Measurements from ENCODE around the gene FBXO44.
"Not testable (repeated sequence)": the region's sequence is repeated elsewhere in the genome, so short reads cannot be mapped to it uniquely, and the experiment has no call there.

The FBXO44 gene, protein sequence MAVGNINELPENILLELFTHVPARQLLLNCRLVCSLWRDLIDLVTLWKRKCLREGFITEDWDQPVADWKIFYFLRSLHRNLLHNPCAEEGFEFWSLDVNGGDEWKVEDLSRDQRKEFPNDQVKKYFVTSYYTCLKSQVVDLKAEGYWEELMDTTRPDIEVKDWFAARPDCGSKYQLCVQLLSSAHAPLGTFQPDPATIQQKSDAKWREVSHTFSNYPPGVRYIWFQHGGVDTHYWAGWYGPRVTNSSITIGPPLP

DNA sequence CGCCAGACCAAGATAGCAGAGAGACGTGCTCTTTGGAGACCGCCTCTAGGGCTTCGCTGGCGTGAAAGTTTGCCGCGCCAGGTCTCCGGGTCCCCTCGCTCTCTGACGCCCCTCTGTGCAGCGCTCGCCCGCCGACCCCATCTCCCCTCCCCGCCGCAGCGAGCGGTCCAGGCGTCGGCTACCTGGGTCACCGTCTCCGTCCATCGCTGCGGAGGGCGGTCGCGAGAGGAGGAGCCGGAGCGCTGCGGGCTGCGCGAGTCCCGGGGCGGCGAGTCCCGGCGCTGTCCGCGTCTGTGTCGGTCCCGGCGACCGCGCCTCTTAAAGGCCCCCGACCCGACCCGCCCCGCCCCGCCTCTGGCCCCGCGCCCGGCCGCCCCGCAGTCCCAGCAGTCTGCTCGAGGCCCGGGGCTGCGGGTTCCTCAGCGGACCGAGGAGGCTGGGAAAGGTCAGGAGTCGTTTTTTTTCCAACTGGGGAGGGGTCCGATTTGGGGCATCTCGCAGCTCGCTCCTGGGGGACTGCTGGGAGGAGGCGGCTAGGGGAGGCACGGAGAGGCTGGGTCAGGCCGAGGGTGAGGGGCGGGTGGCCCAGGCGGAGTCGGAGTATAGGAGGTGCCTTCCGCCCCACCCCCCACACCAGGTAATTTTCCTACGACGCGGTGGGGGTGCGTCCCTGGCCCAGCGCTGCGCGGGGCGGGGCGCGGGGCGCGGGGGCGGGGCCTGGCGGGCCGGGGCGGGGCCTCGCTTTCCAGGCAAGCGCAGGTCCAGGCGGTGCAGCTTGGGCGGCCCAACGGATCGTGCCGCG is at the start of gene FBXO44, which contains the start of gene FBXO2:
FBXO44 (plus strand) TSS at position 741 of the 802 bp plus-strand sequence. CDS start 959 bp downstream, outside the sequence.
FBXO2 (minus strand) TSS at position 293 of the 802 bp plus-strand sequence; CDS start at position 204, 89 bp downstream.
- DNase-seq = peak; percentile 41

DNA sequence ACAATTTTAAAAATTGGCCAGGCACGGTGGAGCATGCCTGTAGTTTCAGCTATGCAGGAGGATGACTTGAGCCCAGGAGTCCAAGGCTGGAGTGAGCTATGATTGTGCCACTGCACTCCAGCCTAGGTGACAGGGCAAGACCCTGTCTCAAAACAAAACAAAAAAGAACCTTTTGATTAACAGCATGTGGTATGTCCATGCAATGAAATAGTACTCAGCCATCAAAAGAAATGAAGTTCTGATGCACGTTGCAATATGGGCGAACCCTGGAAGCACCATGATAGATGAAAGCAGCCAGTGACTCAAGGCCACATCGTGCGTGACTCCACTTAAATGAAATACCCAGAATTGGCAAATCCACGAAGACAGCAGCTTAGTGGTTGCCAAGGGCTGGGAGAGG is 47.9 kb upstream of the FBXO44 start:
- no peak for DNase-seq

DNA sequence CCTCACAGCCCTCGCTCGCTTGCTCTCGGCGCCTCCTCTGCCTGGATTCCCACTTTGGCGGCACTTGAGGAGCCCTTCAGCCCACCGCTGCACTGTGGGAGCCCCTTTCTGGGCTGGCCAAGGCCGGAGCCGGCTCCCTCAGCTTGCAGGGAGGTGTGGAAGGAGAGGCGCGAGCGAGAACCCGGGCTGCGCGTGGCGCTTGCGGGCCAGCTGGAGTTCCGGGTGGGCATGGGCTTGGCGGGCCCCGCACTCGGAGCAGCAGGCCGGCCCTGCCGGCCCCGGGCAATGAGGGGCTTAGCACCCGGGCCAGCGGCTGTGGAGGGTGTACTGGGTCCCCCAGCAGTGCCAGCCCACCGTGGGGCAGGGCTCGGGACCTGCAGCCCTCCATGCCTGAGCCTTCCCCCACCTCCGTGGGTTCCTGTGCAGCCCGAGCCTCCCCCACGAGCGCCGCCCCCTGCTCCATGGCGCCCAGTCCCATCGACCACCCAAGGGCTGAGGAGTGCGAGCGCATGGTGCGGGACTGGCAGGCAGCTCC is 46.0 kb upstream of the FBXO44 start:
- not testable (repeated sequence) for DNase-seq

DNA sequence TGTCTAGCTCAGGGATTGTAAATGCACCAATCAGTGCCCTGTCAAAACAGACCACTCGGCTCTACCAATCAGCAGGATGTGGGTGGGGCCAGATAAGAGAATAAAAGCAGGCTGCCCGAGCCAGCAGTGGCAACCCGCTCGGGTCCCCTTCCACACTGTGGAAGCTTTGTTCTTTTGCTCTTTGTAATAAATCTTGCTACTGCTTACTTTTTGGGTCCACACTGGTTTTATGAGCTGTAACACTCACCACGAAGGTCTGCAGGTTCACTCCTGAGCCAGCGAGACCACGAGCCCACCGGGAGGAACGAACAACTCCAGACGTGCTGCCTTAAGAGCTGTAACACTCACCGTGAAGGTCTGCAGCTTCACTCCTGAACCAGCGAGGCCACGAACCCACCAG is 45.3 kb upstream of the FBXO44 start:
- not testable (repeated sequence) for DNase-seq

DNA sequence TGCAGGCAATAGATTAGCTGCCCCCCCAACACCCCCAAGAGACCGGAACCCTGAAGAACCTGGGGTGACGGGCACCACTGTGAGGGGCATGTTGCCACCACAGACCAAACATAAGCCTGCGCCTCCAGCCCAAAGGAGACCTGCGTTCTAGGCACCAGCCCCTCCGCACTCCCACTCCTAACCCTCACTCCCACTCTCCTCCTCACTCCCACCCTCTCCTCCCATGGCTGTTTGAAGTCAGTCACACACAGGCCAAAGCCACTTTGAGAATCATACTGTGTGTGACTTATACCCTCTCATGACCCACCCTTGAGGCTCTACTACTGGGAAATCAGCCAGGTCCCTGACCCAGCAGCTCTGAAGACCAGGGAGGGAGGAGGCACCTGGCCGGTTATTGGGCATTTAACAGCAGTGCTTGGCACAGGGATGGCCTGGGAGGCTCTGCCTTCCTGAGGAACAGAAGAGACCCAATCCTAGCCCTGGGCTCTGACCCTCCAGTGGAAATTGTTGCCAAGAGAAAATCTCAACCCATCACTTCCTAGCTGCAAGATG is 44.0 kb upstream of the FBXO44 start:
- DNase-seq = no peak

DNA sequence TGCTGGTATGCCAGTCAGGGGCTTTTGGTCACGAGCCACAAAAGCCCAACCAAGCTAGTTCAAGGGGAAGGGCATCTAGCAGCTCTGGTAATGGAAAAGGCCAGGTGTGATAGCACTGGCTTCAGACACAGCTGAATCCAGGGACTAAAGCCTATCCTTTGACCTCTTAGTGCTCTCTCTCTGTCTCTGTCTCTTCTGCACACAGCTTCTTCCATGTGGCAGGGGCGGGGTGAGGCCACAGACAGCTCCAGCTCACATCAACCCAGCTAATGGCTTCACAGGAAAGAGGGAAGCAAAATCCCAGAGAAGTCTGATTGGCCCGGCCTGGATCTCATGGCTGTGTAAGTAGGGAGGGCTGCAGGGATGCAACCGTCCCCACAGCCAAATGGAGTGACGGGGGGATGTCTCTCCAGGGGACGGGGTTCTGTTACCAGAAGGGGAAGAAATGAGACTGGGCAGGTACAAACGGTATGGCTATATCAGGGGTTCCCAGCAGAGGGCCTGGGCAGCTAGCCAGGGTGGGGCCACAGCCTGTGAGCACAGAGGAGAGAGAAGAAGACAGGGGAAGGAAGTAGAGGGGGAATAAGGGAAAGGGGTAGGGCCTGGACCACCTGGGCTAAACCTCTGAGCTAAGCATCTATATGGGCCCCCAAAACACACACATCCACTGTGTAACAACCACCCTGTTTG is 42.9 kb upstream of the FBXO44 start:
- peak; percentile 58 for DNase-seq

DNA sequence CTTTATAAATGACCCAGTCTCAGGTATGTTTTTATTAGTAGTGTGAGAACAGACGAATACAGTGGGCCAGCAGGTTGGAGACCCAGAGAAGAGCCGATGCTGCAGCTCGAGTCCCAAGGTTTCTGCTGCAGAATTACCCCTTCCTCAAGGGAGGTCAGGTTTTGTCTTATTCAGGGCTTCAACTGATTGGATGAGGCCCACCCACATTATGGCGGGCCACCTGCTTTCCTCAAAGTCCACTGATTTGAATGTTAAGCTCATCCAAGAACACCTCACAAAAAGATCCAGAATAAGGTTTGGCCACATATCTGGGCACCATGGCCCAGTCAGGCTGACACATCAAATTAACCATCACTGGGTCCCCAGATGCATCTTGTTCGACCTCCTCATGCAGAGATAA is 41.3 kb upstream of the FBXO44 start:
- no peak for DNase-seq

DNA sequence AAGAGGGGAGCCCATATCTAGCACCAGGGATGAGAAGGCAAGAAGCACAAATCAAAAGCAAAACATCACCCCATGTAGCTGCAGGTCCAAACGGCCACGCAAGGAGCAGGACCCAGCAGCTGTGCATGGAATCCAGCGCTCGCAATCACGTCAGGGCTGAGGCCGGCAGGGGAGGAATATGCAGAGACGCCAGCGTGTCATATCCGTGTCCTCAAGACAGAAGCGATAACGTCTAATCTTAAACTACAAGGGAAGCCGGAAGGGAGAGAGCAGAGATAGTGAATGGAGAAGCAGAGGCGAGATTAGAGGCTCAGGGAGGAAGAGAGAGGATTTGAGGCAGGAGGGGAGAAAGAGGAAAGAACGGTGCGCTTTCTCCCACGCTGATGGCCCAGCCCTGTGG is 39.6 kb upstream of the FBXO44 start:
- no peak for DNase-seq

DNA sequence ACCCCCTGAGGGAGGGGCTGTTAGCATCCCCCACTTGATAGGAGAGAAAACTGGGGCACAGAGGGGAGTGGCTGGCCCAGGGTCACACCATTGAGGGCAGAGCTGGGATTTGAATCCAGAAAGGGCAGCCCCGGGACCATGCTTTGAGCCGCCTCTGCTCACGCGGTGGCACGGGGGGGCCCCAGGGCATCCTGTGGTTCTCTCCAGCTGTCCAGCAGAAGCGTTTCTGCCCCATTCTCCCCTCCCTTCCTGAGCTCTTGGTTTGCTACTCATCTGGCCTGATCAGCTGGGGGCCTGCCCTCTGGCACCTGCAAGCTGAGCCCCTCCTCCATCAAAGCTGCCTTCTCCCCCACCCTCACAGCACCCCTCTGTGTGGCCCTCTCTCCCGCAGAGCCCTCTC is 37.9 kb upstream of the FBXO44 start:
- no peak for DNase-seq

DNA sequence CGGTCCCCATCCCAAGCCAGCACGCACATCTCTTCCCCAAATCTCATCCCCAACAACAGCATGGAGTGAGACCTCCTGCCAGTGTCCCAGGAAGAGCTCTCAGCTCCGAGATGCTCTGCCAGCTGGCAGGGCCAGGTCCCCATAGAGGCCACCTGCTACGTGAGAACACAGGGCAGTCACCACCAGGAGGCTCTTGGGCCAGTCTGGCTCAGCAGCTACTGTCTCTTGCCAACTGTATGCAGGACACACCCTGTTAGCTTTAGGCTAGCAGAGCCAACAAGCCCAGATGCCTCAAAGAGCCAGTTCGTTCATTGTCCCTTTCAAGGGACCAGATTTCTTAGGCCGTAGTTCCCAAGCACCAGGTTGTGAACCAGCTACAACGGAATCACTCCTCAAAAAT is 37.4 kb upstream of the FBXO44 start:
- DNase-seq = no peak

DNA sequence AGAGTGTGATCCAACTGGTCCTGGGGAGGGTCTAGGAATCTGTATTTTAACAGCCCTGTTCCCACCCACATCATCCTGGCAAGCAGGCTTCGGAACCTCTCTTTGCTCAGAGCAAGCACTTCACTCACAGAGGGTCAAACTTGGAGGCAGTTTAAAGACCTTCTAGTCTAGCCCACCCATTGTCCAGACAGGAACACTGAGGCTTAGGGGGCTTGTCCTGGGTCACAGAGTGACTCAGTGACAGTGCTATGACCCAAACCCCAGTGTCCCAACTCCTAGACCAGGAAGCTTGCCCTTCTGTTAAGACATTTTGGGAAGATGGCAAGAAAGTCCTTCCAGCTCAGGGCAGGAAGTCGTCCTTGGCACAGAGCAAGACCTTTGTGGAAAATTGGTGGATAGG is 36.9 kb upstream of the FBXO44 start:
- no peak for DNase-seq

DNA sequence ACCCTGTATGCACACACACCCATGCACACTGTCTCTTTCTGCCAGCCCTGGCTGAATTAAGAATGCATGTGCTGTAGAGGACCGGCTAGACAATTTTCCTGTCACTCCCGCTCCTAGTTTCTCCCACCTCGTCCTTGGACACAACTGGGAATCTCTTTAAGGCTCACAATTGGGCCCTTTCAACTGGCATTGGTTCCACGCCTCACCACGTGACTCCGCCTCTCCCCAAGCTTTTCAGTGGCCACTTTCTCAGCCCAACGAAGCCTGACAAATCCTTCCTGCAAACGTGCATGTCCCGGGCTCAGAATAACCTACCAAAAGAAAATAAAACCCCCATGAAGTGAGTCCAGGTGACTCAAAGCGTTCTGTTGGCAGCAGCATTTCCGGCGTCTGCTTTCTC is 34.3 kb upstream of the FBXO44 start:
- no peak for DNase-seq

DNA sequence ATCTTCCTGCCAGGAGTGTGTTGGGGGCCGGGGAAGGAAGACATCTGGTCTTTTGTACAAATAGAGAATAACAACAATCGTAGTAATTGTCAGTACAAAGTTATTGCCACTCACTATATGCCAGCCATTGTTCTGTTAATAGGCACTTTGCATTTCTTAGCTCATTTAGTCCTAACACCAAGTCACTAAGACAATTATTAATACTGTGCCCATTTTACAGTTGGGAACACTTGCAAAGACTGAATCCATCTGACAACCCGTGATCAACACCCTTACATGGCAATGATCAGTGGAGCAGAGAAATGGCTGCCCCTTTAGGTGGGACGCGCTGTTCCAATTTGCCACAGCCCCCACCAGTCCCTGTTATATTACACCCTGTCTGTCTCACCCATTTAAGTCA is 33.8 kb upstream of the FBXO44 start:
- DNase-seq = no peak

DNA sequence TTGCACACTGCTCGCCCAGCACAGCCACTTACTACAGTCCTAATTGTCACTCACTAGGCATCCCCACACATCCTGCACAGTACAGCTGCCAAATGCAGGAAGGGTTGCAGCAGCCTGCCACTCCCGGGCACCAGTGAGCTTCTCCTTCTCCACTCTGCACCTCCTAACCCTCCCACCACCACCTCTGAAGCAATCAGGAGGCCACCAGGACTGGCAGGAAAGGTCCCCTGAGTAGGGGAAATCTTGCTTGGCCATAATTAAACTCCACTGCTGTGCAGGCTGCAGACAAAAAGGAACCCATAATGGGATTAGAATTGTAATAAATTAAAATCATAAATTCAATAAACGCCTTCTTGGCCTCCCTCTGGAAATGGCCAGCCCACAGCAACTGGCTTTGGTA is 32.3 kb upstream of the FBXO44 start:
- DNase-seq = no peak

DNA sequence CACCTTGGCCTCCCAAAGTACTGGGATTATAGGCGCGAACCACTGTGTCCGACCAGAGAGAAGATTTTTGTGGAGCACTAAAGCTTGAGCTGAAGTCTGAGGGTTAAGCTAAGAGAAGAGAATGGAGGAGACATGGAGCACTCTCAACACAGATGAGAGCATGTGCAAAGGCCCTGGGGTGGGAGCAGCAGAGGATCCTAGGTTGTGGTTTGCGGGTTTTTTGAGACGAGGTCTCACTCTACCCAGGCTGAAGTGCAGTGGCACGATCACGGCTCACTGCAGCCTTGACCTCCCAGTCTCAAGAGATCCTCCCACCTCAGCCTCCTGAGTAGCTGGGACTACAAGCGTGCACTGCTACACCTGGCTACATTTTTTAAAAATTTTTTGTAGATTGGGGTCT is 31.0 kb upstream of the FBXO44 start:
- DNase-seq = no peak

DNA sequence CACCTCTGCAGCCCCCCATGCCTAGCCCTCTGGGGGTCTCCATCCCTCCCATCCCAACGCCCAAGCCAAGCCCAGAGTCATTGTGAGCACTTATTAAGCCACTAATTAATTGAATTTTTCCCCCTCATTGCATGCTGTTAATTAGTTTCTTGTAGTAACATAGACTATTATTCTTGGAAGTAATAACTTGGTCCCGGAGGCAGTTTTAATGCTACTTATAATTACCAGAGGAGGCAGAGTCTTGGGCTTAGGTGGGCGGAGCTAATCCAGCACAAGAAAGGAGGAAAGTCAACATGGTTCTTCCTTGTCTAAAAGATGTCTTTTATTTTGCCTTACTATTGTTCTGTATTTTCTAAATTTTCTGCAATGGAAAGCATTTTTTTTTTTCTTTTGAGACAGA is 28.1 kb upstream of the FBXO44 start:
- no peak for DNase-seq

DNA sequence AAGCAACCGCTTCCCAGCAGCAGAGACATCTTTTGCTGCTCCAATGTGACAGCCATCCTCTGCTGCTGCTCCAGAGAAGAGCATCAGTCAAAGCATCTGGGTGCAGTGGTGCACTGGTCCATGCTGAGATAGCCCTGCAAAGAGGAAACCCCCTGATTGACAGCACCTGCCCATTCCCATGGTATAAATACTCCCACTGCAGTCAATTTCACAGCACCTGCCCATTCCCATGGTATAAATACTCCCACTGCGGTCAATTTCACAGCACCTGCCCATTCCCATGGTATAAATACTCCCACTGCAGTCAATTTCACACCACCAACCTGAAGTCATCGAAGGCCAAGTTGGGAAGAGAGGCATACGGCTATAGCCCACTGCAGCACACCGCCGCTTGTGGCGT is 25.9 kb upstream of the FBXO44 start:
- no peak for DNase-seq

DNA sequence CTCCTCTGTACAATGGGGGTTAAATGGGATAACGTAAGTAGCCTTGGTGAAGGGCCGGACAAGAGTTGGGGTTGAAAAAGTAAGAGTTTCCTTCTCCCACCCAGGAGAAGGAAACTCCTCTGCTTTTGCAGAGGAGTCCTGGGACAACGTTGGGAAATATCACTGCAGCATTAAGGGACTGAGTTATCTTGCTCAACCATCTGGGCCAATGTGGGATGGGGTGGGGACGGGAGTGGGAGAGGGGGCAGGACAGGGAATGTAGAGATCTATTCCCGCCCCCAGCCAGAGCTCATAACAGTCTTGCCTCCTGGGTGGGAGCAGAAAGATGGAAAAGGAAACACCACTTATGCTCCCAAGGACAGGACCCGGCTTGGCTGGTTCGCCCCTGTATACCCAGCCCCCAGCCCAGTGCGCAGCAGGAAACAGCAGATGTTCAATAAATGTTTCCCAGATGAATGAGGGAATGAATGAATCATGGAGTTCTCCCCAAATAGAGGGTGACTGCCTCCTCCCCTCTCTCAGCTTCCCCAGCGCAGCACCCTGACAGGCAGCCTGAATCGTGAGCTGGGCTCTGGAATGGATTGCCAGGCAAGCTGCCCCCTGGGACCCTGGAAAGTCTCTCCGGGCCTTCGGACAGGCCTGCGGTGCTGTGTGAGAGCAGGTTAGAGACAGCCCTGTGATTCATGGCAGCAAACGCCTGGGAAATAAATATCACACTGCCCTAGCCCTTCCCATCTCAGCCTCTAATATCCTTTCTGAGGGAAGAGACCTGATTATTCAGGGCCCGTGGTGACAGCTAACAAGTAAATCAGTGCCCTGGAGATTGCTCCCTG is 25.3 kb upstream of the FBXO44 start:
- no peak for DNase-seq

DNA sequence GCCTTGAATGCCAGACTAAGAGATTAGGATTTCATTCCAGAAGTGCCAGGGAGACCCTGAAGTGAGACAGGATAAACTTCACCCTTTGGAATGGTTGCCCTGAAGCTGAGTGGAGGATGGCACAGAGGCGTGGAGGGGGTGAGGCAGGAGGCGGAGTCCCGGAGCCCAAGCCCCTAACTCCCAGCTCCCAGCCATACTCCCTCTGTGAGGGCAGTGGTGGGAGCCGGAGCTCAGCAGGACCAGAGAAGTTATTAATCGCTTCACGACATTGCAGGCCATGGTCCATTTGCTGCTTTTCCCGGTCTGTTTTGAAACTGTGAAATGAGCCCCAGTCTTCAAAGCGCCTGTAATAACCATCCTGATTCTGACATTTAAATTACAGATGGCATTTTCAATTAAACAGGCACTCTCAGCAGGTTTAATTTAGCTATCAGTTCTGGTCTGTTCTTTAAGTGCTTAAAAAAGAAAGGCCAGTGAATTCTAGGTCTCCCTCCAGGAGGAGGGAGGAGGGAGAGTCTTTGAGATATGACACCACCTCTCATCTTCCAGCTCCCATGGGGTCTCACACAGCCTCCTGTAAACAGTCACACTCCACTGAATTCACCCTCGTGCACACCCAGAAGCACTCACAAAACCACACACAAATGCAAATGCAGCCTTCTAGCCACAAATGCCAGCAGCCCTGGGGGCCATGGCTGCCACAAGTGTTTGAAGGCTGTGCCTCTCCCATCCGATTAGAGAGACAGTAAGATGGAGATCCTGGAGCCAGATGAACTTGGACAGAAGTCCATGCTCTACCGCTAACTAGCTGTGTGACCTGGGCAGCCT is 20.1 kb upstream of the FBXO44 start:
- DNase-seq = no peak

DNA sequence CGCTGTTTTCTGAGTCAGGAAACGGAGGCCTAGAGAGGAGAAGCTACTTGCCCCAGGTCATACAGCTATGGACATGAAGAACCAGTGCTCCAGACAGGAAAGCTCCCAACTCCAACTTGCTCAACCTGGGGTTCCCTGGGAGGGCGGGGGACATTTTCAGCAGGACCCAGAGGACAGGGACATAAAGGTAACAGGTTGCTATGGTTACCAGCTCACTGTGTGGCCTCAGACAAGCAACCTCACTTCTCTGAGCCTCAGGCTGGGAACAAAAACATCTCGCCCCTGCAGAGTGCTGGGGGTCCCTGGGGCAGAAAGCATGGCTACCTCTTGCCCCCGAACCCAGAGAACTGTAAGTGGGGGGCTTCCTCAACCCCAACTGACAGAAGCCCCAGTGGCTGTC is 16.6 kb upstream of the FBXO44 start:
- no peak for DNase-seq

DNA sequence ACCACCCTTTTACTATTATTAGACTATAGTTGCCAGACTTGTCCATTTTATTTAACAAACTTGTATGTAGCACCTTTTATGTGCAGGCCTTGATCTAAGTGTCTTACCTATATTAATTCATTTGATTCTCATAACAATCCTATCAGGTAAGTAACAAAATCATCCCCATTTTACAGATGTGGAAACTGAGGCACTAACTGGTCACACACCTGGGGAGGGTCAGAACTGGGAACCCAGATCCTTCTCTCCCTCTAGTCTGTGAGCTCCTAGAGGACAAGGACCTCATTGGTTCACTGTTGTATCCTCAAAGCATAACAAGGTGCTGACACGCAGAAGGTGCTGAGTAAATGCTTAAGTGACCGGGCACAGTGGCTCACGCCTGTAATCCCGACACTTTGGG is 15.3 kb upstream of the FBXO44 start:
- no peak for DNase-seq
